Nephron (organoid): ENCODE measurements around the gene CD40.

Experiments used
- H3K27ac Mint-ChIP-seq, 3 experiments: 2 replicates each; pipeline ENCODE4 v1.8.0; 2020; ENCODE audit warnings: mixed read lengths in 3 of 3, mild to moderate bottlenecking in 2 of 3, moderate library complexity in 1 of 3
- H3K27me3 Mint-ChIP-seq: 2 replicates; pipeline ENCODE4 v1.8.0; 2021; ENCODE audit warnings: low read depth, mild to moderate bottlenecking, moderate library complexity, mixed read lengths
- H3K36me3 Mint-ChIP-seq: 2 replicates; pipeline ENCODE4 v1.8.0; 2020; ENCODE audit warnings: low read depth, mixed read lengths
- H3K4me1 Mint-ChIP-seq: 2 replicates; pipeline ENCODE4 v1.8.0; 2020; ENCODE audit warnings: mixed read lengths
- H3K4me3 Mint-ChIP-seq, 3 experiments: 2 replicates each; pipeline ENCODE4 v1.8.0; 2020; ENCODE audit warnings: mild to moderate bottlenecking in 3 of 3, mixed read lengths in 3 of 3, moderate library complexity in 2 of 3
- H3K9me3 Mint-ChIP-seq: 2 replicates; pipeline ENCODE4 v1.8.0; 2020; ENCODE audit warnings: mixed read lengths
- TF ChIP-seq, protein P1 (sequence below), 3 experiments: fragments of 200-600 bp; sonication (generic); IDR thresholded peaks; one replicate each; pipeline ENCODE4 v1.5.0; 2021; ENCODE audit warnings: antibody characterized with exemption in 3 of 3; ENCODE audit not compliant: unreplicated experiment in 3 of 3

Gene CD40

GRCh38 chr20:46083531-46084061, 34.5 kb upstream of the CD40 start:
- no peak overlapping the region for H3K4me3 Mint-ChIP-seq
- peaks cover 9% of the 10 kb centered on the region for H3K36me3 Mint-ChIP-seq
- TF ChIP-seq, protein P1, sequence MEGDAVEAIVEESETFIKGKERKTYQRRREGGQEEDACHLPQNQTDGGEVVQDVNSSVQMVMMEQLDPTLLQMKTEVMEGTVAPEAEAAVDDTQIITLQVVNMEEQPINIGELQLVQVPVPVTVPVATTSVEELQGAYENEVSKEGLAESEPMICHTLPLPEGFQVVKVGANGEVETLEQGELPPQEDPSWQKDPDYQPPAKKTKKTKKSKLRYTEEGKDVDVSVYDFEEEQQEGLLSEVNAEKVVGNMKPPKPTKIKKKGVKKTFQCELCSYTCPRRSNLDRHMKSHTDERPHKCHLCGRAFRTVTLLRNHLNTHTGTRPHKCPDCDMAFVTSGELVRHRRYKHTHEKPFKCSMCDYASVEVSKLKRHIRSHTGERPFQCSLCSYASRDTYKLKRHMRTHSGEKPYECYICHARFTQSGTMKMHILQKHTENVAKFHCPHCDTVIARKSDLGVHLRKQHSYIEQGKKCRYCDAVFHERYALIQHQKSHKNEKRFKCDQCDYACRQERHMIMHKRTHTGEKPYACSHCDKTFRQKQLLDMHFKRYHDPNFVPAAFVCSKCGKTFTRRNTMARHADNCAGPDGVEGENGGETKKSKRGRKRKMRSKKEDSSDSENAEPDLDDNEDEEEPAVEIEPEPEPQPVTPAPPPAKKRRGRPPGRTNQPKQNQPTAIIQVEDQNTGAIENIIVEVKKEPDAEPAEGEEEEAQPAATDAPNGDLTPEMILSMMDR (IDR thresholded peaks at IDR 0.05; ENCODE audit: unreplicated experiment in 3 of 3), result no peak
- H3K9me3 Mint-ChIP-seq, result no peaks in the 10 kb centered on the region
- H3K27me3 Mint-ChIP-seq, result no peaks in the 10 kb centered on the region
- no peak overlapping the region for H3K27ac Mint-ChIP-seq
- peaks cover 57% of the 10 kb centered on the region for H3K4me1 Mint-ChIP-seq

DNA sequence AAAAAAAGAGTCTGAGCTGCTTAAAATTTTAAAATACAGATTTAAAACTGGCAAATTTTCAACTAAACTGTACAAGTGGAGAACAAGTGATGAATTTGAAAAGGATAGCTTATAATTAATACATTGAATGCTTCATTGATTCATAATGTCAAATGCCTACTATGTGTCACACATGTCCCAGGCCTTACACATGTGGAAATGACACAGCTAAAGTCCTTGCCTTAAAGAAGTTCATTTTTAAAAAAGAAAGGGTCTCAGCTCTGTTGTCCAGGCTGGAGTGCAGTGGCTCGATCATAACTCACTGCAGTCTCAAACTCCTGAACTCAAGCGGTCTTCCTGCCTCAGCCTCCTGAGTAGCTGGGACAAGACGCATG, 33.3 kb upstream of the CD40 start:
- peaks cover 57% of the 10 kb centered on the region for H3K4me1 Mint-ChIP-seq
- no peaks in the 10 kb centered on the region for H3K9me3 Mint-ChIP-seq
- H3K4me3 Mint-ChIP-seq, result no peak overlapping the region
- TF ChIP-seq, protein P1 (IDR thresholded peaks at IDR 0.05; ENCODE audit: unreplicated experiment in 3 of 3), result no peak
- H3K27ac Mint-ChIP-seq, result peak overlapping the region in 1 of 3 experiments; percentile 75
- no peaks in the 10 kb centered on the region for H3K36me3 Mint-ChIP-seq
- no peaks in the 10 kb centered on the region for H3K27me3 Mint-ChIP-seq

GRCh38 chr20:46085179-46085851, 32.8 kb upstream of the CD40 start:
- peaks cover 62% of the 10 kb centered on the region for H3K4me1 Mint-ChIP-seq
- peak overlapping the region; percentile 3 to 40 (median 31) for H3K4me3 Mint-ChIP-seq
- no peaks in the 10 kb centered on the region for H3K9me3 Mint-ChIP-seq

DNA sequence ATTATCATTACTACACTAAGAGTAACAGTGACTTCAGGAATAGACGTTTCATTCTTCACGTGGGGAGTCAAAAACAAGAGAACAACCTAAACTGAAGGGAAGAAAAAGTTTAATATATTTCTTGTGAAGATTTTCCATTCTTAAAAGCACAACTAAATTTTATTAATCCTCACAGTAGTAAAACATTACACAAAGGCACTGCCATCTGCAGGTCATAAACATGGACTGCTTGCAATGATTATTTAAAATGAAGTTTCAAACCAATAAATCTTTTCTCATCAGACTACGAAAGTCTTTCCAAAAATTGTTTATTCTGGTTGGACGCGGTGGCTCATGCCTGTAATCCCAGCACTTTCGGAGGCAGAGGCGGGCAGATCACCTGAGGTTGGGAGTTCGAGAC, 31.0 kb upstream of the CD40 start:
- no peaks in the 10 kb centered on the region for H3K27me3 Mint-ChIP-seq
- peak overlapping the region; percentile 89 to 93 (median 91) for H3K4me3 Mint-ChIP-seq
- no peaks in the 10 kb centered on the region for H3K36me3 Mint-ChIP-seq
- TF ChIP-seq, protein P1 (IDR thresholded peaks at IDR 0.05; ENCODE audit: unreplicated experiment in 3 of 3), result peak; percentile 34 to 48 (median 45)
- no peaks in the 10 kb centered on the region for H3K9me3 Mint-ChIP-seq
- peaks cover 57% of the 10 kb centered on the region for H3K4me1 Mint-ChIP-seq
- peak overlapping the region in 2 of 3 experiments; percentile 10 to 65 for H3K27ac Mint-ChIP-seq

More at GRCh38 chr20:46085179-46085851, 32.8 kb upstream of the CD40 start:
- Mint-ChIP-seq H3K27me3 (no peaks in the 10 kb centered on the region), H3K36me3 (no peaks in the 10 kb centered on the region), H3K27ac (peak overlapping the region in 2 of 3 experiments; percentile 32 to 75)
- TF ChIP-seq, protein P1 (IDR thresholded peaks at IDR 0.05; ENCODE audit: unreplicated experiment in 3 of 3), result no peak

GRCh38 chr20:46088409-46089166, 29.5 kb upstream of the CD40 start:
- Mint-ChIP-seq H3K4me1 (peaks cover 44% of the 10 kb centered on the region), H3K4me3 (peak overlapping the region; percentile 89 to 93 (median 91))

More at GRCh38 chr20:46088409-46089166, 29.5 kb upstream of the CD40 start:
- Mint-ChIP-seq H3K9me3 (no peaks in the 10 kb centered on the region), H3K36me3 (no peaks in the 10 kb centered on the region), H3K27me3 (peaks cover 5% of the 10 kb centered on the region), H3K27ac (peak overlapping the region; percentile 61 to 96 (median 94))
- TF ChIP-seq, protein P1 (IDR thresholded peaks at IDR 0.05; ENCODE audit: unreplicated experiment in 3 of 3), result no peak
